ENCODE data around the gene PARD6G. TPM values are rescaled to one million over a fixed set of nuclear protein-coding genes. Genes with fewer than 3 reads are reported as not detected.

Gene PARD6G
- total and polyA plus RNA-seq, 2 experiments from 2014 or later = 8.2 to 11.8 TPM

- H3K4me2 ChIP-seq = no peak overlapping the region
- H3K27ac ChIP-seq = no peak overlapping the region
- no peak for DNase-seq (ENCODE audit: low spot score)
- 92% methylated on average over 12 of the region's 12 CpGs for WGBS (ENCODE audit: low lambda C conversion rate, missing lambda C conversion rate)
- peaks cover 6% of the 10 kb centered on the region for H3K79me2 ChIP-seq
- H3K9me2 ChIP-seq (replicated peaks; ENCODE audit: insufficient read depth) = no peaks in the 10 kb centered on the region
- H4K20me1 ChIP-seq (ENCODE audit: insufficient read depth, poor library complexity, severe bottlenecking) = peaks cover 2% of the 10 kb centered on the region
- no peaks in the 10 kb centered on the region for H3K27me3 ChIP-seq
- no peak overlapping the region for H2AFZ ChIP-seq
- no peaks in the 10 kb centered on the region for H3K36me3 ChIP-seq (replicated peaks; ENCODE audit: insufficient read depth, low read depth)
- H3K9me3 ChIP-seq (ENCODE audit: low read depth) = no peaks in the 10 kb centered on the region
- H3K4me1 ChIP-seq (ENCODE audit: insufficient read depth) = peaks cover 15% of the 10 kb centered on the region
- TF ChIP-seq EZH2phosphoT487 (IDR thresholded peaks at IDR 0.05; ENCODE audit: low read depth, severe bottlenecking, unreplicated experiment) = no peak
- TF ChIP-seq EZH2 (IDR thresholded peaks at IDR 0.05; ENCODE audit: borderline replicate concordance) = no peak
- TF ChIP-seq, protein P1, sequence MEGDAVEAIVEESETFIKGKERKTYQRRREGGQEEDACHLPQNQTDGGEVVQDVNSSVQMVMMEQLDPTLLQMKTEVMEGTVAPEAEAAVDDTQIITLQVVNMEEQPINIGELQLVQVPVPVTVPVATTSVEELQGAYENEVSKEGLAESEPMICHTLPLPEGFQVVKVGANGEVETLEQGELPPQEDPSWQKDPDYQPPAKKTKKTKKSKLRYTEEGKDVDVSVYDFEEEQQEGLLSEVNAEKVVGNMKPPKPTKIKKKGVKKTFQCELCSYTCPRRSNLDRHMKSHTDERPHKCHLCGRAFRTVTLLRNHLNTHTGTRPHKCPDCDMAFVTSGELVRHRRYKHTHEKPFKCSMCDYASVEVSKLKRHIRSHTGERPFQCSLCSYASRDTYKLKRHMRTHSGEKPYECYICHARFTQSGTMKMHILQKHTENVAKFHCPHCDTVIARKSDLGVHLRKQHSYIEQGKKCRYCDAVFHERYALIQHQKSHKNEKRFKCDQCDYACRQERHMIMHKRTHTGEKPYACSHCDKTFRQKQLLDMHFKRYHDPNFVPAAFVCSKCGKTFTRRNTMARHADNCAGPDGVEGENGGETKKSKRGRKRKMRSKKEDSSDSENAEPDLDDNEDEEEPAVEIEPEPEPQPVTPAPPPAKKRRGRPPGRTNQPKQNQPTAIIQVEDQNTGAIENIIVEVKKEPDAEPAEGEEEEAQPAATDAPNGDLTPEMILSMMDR (IDR thresholded peaks at IDR 0.05; ENCODE audit: poor library complexity) = no peak
- no peak overlapping the region for H3K4me3 ChIP-seq
Observed at GRCh38 chr18:80202264-80202998, 44.9 kb downstream of the PARD6G start.

DNA sequence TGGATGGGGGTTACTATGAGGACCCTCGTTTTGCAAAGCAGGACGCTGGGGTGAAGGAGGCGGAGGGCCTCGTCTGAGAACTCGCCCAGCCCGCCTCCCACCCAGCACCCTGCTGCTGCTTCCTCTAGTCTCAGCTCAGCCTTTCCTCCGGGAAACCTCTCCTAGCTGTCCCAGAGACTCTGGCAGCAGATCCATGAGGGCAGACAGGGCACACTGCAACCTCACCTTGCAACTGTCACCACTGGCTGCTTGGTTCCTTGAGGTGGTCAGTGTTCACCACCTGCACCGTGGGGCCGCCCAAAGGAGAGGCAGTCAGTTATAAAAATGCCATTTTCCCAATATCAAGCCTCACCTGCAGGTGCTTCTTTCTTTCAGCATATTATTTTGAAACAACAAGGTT, 45.6 kb downstream of the PARD6G start:
- peaks cover 2% of the 10 kb centered on the region for H4K20me1 ChIP-seq (ENCODE audit: insufficient read depth, poor library complexity, severe bottlenecking)
- no peaks in the 10 kb centered on the region for H3K9me3 ChIP-seq (ENCODE audit: low read depth)
- H3K4me3 ChIP-seq = no peak overlapping the region
- DNase-seq (ENCODE audit: low spot score) = no peak
- no peak overlapping the region for H2AFZ ChIP-seq
- no peaks in the 10 kb centered on the region for H3K9me2 ChIP-seq (replicated peaks; ENCODE audit: insufficient read depth)
- no peak overlapping the region for H3K27ac ChIP-seq
- TF ChIP-seq EZH2 (IDR thresholded peaks at IDR 0.05; ENCODE audit: borderline replicate concordance) = no peak
- no peak overlapping the region for H3K4me2 ChIP-seq
- H3K4me1 ChIP-seq (ENCODE audit: insufficient read depth) = peaks cover 22% of the 10 kb centered on the region
- H3K27me3 ChIP-seq = no peaks in the 10 kb centered on the region
- no peaks in the 10 kb centered on the region for H3K36me3 ChIP-seq (replicated peaks; ENCODE audit: insufficient read depth, low read depth)
- peaks cover 6% of the 10 kb centered on the region for H3K79me2 ChIP-seq
- WGBS (ENCODE audit: low lambda C conversion rate, missing lambda C conversion rate) = 90% methylated on average over 9 of the region's 9 CpGs

- no peak for TF ChIP-seq EZH2 (IDR thresholded peaks at IDR 0.05; ENCODE audit: borderline replicate concordance)
- no peak for TF ChIP-seq EZH2phosphoT487 (IDR thresholded peaks at IDR 0.05; ENCODE audit: low read depth, severe bottlenecking, unreplicated experiment)
- TF ChIP-seq, protein P1 (IDR thresholded peaks at IDR 0.05; ENCODE audit: poor library complexity) = no peak
- Histone ChIP-seq H4K20me1 (ENCODE audit: insufficient read depth, poor library complexity, severe bottlenecking) (peaks cover 2% of the 10 kb centered on the region), H3K4me2 (no peak overlapping the region), H2AFZ (no peak overlapping the region), H3K36me3 (replicated peaks; ENCODE audit: insufficient read depth, low read depth) (no peaks in the 10 kb centered on the region), H3K4me1 (ENCODE audit: insufficient read depth) (peaks cover 22% of the 10 kb centered on the region), H3K4me3 (no peak overlapping the region), H3K27ac (no peak overlapping the region), H3K27me3 (no peaks in the 10 kb centered on the region), H3K9me3 (ENCODE audit: low read depth) (no peaks in the 10 kb centered on the region), H3K9me2 (replicated peaks; ENCODE audit: insufficient read depth) (no peaks in the 10 kb centered on the region), H3K79me2 (peaks cover 6% of the 10 kb centered on the region)
- WGBS (ENCODE audit: low lambda C conversion rate, missing lambda C conversion rate) = 86% methylated on average over 17 of the region's 17 CpGs
- no peak for DNase-seq (ENCODE audit: low spot score)
Observed at GRCh38 chr18:80200932-80201672, 46.2 kb downstream of the PARD6G start.
